Renal cortex interstitium (tissue), 3 donors: ENCODE measurements around the gene GATA5. TPM values are rescaled to one million over a fixed set of nuclear protein-coding genes. Genes with fewer than 3 reads are reported as not detected.

Source experiments
- polyA plus RNA-seq, 3 donors: library from polyadenylated mRNA; unstranded; fragments of 120-200 nt; gene quantifications; one replicate each; pipeline ENCODE4 v1.2.1, GENCODE V29; 2013; ENCODE audit not compliant: insufficient read length in 3 of 3

GATA5 gene
- polyA plus RNA-seq, 3 donors: 6.3 to 10.8 (median 8.0) TPM

Other genes with a start within 250 kb of the GATA5 start
- 10 to 100 TPM; 30.2 to 44.5 (median 30.8) TPM for gene OSBPL2, start 237.5 kb downstream of the GATA5 start, polyA plus RNA-seq
- 10 to 100 TPM; 36.5 to 62.0 (median 54.2) TPM for gene ADRM1, start 173.0 kb downstream of the GATA5 start, polyA plus RNA-seq
- gene LAMA5, start 108.7 kb downstream of the GATA5 start, polyA plus RNA-seq: 100 to 1,000 TPM; 101 to 184 (median 167) TPM
- 1,000 to 10,000 TPM in 1 of 3 donors, 100 to 1,000 TPM in 2; 755 to 1,083 (median 940) TPM for gene RPS21, start 88.9 kb downstream of the GATA5 start, polyA plus RNA-seq
- gene CABLES2, start 68.7 kb downstream of the GATA5 start, polyA plus RNA-seq: 10 to 100 TPM in 1 of 3 donors, 1 to 10 TPM in 2; 8.4 to 13.7 (median 9.4) TPM
- 1 to 10 TPM; 1.1 to 1.9 (median 1.5) TPM for gene RBBP8NL, start 48.5 kb downstream of the GATA5 start, polyA plus RNA-seq
- gene SLCO4A1, start 166.5 kb upstream of the GATA5 start, polyA plus RNA-seq: 10 to 100 TPM in 1 of 3 donors, 1 to 10 TPM in 2; 3.3 to 20.5 (median 4.2) TPM
- 1 to 10 TPM; 1.2 to 3.0 (median 1.4) TPM for gene NTSR1, start 232.8 kb upstream of the GATA5 start, polyA plus RNA-seq